Calu3 (cell line): Measurements from ENCODE around the gene B4GALNT3. TPM values are rescaled to one million over a fixed set of nuclear protein-coding genes. Genes with fewer than 3 reads are reported as not detected.

ENCODE experiments used
- BruUV-seq: library from RNA; stranded (reverse); fragments of 400-500 nt; replicated peaks from 2 replicates; lab custom pipeline; 2021; lab: Mats Ljungman, UMichigan
- CTCF ChIA-PET: fragments of 300-600 bp; sonication (Branson Sonifier 250); formaldehyde crosslinking; loops from one replicate; lab custom pipeline; 2022; ENCODE audit warnings: antibody characterized with exemption; lab: Charles Lee
- DNase-seq: peaks from one replicate; pipeline ENCODE4 v3.0.0; 2022
- H3K27ac Mint-ChIP-seq: one replicate; pipeline ENCODE4 v1.8.0; 2022; ENCODE audit warnings: mixed read lengths; ENCODE audit not compliant: unreplicated experiment
- H3K27me3 Mint-ChIP-seq: one replicate; pipeline ENCODE4 v1.8.0; 2022; ENCODE audit warnings: mixed read lengths; ENCODE audit not compliant: unreplicated experiment
- H3K36me3 Mint-ChIP-seq: one replicate; pipeline ENCODE4 v1.8.0; 2022; ENCODE audit warnings: mild to moderate bottlenecking, moderate library complexity, mixed read lengths; ENCODE audit not compliant: insufficient read depth, unreplicated experiment
- H3K4me1 Mint-ChIP-seq: one replicate; pipeline ENCODE4 v1.8.0; 2022; ENCODE audit warnings: mild to moderate bottlenecking, low read depth, mixed read lengths; ENCODE audit not compliant: unreplicated experiment
- H3K4me3 Mint-ChIP-seq: one replicate; pipeline ENCODE4 v1.8.0; 2022; ENCODE audit warnings: mild to moderate bottlenecking, low read depth, moderate library complexity, mixed read lengths; ENCODE audit not compliant: unreplicated experiment
- H3K9me3 Mint-ChIP-seq: one replicate; pipeline ENCODE4 v1.8.0; 2022; ENCODE audit warnings: low read depth, mixed read lengths; ENCODE audit not compliant: unreplicated experiment
- intact Hi-C: fragments of 100-400 bp; cut with micrococcal nuclease; formaldehyde crosslinking; loops from one replicate; pipeline ENCODE4 v1.10.0; 2022; ENCODE audit not compliant: unreplicated experiment
- total RNA-seq: library from RNA; stranded (reverse); gene quantifications from 2 replicates; pipeline ENCODE4 v1.2.3, GENCODE V29; 2022
- TF ChIP-seq, protein P1 (sequence below): fragments of 200-600 bp; IDR thresholded peaks from one replicate; pipeline ENCODE4 v1.8.0; 2022; ENCODE audit warnings: antibody characterized with exemption; ENCODE audit not compliant: unreplicated experiment

Gene B4GALNT3
- total RNA-seq, 1 experiment from 2014 or later = 19.3 TPM

DNA sequence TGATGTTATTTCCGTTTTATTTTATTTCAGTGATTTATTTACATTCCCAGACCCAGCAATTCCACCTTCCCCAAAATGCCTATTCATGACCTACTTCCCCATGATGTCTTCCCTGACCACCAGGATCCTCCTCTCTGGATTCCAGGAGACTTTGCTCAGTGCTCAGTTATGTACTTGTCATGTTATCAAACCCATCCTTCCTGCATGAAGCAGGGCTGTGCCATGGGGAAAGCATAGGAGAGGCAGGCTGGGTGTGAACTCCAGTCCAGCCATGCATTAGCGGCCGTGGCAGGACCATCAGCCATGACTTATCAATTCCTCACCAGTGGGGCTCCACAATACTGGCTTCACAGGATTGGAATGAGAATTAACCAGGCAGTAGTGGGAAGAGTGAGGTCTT, 57.8 kb downstream of the B4GALNT3 start:
- no TSS peak for BruUV-seq
- no peak overlapping the region for H3K4me3 Mint-ChIP-seq
- TF ChIP-seq, protein P1, sequence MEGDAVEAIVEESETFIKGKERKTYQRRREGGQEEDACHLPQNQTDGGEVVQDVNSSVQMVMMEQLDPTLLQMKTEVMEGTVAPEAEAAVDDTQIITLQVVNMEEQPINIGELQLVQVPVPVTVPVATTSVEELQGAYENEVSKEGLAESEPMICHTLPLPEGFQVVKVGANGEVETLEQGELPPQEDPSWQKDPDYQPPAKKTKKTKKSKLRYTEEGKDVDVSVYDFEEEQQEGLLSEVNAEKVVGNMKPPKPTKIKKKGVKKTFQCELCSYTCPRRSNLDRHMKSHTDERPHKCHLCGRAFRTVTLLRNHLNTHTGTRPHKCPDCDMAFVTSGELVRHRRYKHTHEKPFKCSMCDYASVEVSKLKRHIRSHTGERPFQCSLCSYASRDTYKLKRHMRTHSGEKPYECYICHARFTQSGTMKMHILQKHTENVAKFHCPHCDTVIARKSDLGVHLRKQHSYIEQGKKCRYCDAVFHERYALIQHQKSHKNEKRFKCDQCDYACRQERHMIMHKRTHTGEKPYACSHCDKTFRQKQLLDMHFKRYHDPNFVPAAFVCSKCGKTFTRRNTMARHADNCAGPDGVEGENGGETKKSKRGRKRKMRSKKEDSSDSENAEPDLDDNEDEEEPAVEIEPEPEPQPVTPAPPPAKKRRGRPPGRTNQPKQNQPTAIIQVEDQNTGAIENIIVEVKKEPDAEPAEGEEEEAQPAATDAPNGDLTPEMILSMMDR = no peak
- CTCF ChIA-PET = no interaction called here
- H3K36me3 Mint-ChIP-seq = peaks cover 14% of the 10 kb centered on the region
- H3K27me3 Mint-ChIP-seq = no peaks in the 10 kb centered on the region
- DNase-seq = no peak
- no peak overlapping the region for H3K27ac Mint-ChIP-seq
- intact Hi-C loops = no loop called here
- peaks cover 15% of the 10 kb centered on the region for H3K4me1 Mint-ChIP-seq
- H3K9me3 Mint-ChIP-seq = peaks cover 3% of the 10 kb centered on the region

DNA sequence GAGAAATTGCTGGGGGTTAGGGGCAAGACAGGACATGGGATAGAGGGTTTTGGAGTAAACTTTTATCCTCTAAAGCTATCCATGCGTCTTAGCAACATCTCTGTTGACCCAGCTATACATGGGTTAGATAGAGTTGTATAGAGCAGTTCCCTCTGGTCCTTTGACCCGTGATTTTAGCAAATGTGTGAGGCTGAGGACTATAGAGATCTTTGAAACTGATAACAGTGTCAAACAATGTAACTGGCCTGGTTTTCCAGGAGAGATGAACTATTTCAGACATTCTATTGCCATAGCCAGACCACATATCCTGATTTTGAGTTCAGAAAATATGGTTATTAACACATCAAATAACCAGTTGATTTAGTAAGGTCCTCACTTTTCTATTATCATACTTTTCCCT, 60.4 kb downstream of the B4GALNT3 start:
- Mint-ChIP-seq H3K9me3 (no peaks in the 10 kb centered on the region), H3K4me1 (peaks cover 10% of the 10 kb centered on the region), H3K4me3 (no peak overlapping the region), H3K36me3 (peaks cover 8% of the 10 kb centered on the region), H3K27ac (no peak overlapping the region), H3K27me3 (no peaks in the 10 kb centered on the region)
- no TSS peak for BruUV-seq
- TF ChIP-seq, protein P1 = no peak
- intact Hi-C loops = no loop called here
- CTCF ChIA-PET = interaction anchor here (0.7 to 1.2 kb wide), 2 partner anchors 10 to 17 kb away, joined by 3 to 4 read pairs; no protein-coding TSS in a partner anchor
- DNase-seq = no peak

DNA sequence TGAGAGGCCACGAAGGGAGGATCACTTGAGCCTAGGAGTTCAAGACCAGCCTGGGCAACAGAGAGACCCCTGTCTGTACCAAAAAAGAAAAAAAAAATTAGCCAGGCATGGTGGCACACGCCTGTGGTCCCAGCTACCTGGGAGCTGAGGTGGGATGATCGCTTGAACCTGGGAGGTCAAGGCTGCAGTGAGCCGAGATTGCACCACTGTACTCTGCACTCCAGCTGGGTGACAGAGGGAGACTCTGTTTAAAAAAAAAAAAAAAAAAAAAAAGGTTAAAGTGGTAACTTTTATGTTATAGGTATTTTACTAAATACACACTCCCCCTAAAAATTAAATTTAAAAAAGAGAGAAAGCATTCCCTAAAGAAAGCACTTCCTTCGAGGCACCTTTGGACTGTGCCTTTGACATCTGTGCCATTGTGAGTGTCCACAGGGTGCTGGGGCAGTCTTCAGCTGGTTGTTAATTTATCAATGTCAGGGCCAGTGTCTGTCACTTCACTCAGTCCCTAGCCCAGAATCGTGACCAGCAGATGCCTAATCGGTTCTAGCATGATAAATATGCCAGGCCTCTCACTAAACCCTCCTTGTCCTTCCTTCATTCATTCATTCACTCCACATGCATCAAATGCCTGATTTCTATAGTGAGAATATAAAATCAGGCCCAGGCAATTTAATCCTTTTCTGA, 63.1 kb downstream of the B4GALNT3 start:
- Mint-ChIP-seq H3K27ac (no peak overlapping the region), H3K4me1 (peaks cover 10% of the 10 kb centered on the region), H3K27me3 (no peaks in the 10 kb centered on the region), H3K9me3 (no peaks in the 10 kb centered on the region), H3K4me3 (no peak overlapping the region), H3K36me3 (peaks cover 8% of the 10 kb centered on the region)
- DNase-seq = no peak
- BruUV-seq = no TSS peak
- TF ChIP-seq, protein P1 = no peak
- intact Hi-C loops = no loop called here
- CTCF ChIA-PET = no interaction called here

DNA sequence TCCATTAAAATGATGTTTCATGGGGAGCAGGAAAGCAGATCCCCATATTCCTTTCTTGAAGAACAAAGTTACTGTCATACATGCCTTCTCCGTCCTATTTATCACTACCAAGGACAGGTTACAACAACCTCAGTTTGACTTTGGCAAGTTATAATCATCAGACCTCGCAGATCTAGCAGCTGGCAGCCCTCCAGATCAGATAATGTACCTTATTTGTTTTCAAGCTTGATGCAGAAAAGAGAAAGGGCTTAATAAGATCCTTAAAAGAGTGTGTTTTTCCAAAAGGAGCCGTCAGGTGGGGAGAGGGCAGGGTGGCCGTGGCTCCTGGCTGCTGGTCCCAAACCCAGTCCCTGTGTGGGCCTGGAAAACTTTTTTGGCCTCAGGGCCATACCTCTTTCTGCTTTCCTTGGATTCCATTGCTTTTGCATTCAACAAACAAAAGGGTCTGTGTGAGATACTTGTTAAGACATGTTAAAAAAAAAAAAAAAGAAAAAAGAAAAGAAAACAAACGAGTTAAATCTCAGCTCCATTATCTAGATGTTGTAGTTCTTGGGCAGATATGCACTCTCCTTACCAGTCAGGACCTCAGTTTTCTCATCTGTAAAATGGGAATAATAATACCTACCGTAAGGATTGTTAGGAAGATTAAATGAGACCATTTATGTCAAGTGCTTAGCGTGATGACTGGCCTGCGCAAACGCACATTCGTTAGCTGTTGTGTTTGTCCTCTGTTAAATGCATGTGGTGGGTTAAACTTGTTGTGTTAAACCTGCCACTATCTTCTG, 64.6 kb downstream of the B4GALNT3 start:
- intact Hi-C loops = no loop called here
- DNase-seq = peak; percentile 39
- CTCF ChIA-PET = interaction anchor here (0.6 to 0.7 kb wide), 3 partner anchors 8 to 68 kb away, joined by 3 to 4 read pairs (median 4); no protein-coding TSS in a partner anchor
- no peaks in the 10 kb centered on the region for H3K27me3 Mint-ChIP-seq
- no TSS peak for BruUV-seq
- no peak overlapping the region for H3K4me3 Mint-ChIP-seq
- TF ChIP-seq, protein P1 = no peak
- peaks cover 10% of the 10 kb centered on the region for H3K4me1 Mint-ChIP-seq
- peaks cover 3% of the 10 kb centered on the region for H3K9me3 Mint-ChIP-seq
- H3K27ac Mint-ChIP-seq = peak overlapping the region; percentile 9
- H3K36me3 Mint-ChIP-seq = peaks cover 8% of the 10 kb centered on the region
